Activated B cell treated with CpG ODN at 0.5 μM for 24 hours (primary cell): Measurements from ENCODE around the gene SAV1. TPM values are rescaled to one million over a fixed set of nuclear protein-coding genes. Genes with fewer than 3 reads are reported as not detected.
A peak's percentile ranks its signal among the peaks of the same experiment; 100 is the strongest.

Experiments
- ATAC-seq: fragments of 200-7000 bp; cut with Tn5 transposase; one replicate; pipeline ENCODE4 v1.10.0; 2021; ENCODE audit warnings: low read depth, mild to moderate bottlenecking, moderate library complexity
- CTCF ChIA-PET: fragments of 350-600 bp; sonication (Branson Sonifier 250); formaldehyde crosslinking; loops from one replicate; lab custom pipeline; 2021; ENCODE audit warnings: antibody characterized with exemption; lab: Charles Lee
- POLR2A ChIA-PET: fragments of 350-600 bp; sonication (Branson Sonifier 250); formaldehyde crosslinking; loops from one replicate; lab custom pipeline; 2021; ENCODE audit warnings: antibody characterized with exemption; lab: Charles Lee
- DNase-seq: peaks from one replicate; pipeline ENCODE4 v3.0.0; 2022
- H3K27ac Mint-ChIP-seq: one replicate; pipeline ENCODE4 v1.8.0; 2020; ENCODE audit warnings: mixed read lengths
- H3K27me3 Mint-ChIP-seq: one replicate; pipeline ENCODE4 v1.8.0; 2021; ENCODE audit warnings: mixed read lengths
- H3K36me3 Mint-ChIP-seq: one replicate; pipeline ENCODE4 v1.8.0; 2021; ENCODE audit warnings: low read depth, mixed read lengths
- H3K4me1 Mint-ChIP-seq: one replicate; pipeline ENCODE4 v1.8.0; 2021; ENCODE audit warnings: mixed read lengths
- H3K4me3 Mint-ChIP-seq: one replicate; pipeline ENCODE4 v1.8.0; 2020; ENCODE audit warnings: mild to moderate bottlenecking, mixed read lengths
- H3K9me3 Mint-ChIP-seq: one replicate; pipeline ENCODE4 v1.8.0; 2020; ENCODE audit warnings: mixed read lengths
- intact Hi-C: fragments of 100-400 bp; cut with micrococcal nuclease; formaldehyde crosslinking; loops from one replicate; pipeline ENCODE4 v1.15.1; 2024
- total RNA-seq: library from RNA; stranded (reverse); gene quantifications from 2 replicates; pipeline ENCODE4 v1.2.3, GENCODE V29; 2022
- TF ChIP-seq, protein P1 (sequence below): fragments of 200-600 bp; IDR thresholded peaks from one replicate; pipeline ENCODE4 v1.8.0; 2022; ENCODE audit warnings: antibody characterized with exemption, mild to moderate bottlenecking

Gene SAV1
- total RNA-seq, 1 donor from 2014 or later: 33.3 TPM

GRCh38 chr14:50679674-50680073 is 11.6 kb upstream of the SAV1 start:
- TF ChIP-seq, protein P1, sequence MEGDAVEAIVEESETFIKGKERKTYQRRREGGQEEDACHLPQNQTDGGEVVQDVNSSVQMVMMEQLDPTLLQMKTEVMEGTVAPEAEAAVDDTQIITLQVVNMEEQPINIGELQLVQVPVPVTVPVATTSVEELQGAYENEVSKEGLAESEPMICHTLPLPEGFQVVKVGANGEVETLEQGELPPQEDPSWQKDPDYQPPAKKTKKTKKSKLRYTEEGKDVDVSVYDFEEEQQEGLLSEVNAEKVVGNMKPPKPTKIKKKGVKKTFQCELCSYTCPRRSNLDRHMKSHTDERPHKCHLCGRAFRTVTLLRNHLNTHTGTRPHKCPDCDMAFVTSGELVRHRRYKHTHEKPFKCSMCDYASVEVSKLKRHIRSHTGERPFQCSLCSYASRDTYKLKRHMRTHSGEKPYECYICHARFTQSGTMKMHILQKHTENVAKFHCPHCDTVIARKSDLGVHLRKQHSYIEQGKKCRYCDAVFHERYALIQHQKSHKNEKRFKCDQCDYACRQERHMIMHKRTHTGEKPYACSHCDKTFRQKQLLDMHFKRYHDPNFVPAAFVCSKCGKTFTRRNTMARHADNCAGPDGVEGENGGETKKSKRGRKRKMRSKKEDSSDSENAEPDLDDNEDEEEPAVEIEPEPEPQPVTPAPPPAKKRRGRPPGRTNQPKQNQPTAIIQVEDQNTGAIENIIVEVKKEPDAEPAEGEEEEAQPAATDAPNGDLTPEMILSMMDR: no peak
- DNase-seq (no peak), ATAC-seq (no peak)
- intact Hi-C loops: no loop called here
- Mint-ChIP-seq H3K27ac (no peak overlapping the region), H3K4me1 (peaks cover 45% of the 10 kb centered on the region), H3K4me3 (no peak overlapping the region), H3K36me3 (no peaks in the 10 kb centered on the region), H3K27me3 (no peaks in the 10 kb centered on the region), H3K9me3 (no peaks in the 10 kb centered on the region)
- CTCF ChIA-PET: interaction anchor here (0.8 kb wide), 1 partner anchor 34 kb away, joined by 3 read pairs; no protein-coding TSS in a partner anchor
- POLR2A ChIA-PET: no interaction called here

GRCh38 chr14:50678163-50678562 is 10.1 kb upstream of the SAV1 start:
- peak overlapping the region; percentile 77 for H3K27ac Mint-ChIP-seq
- ChIA-PET POLR2A (interaction anchor here (2.6 kb wide), 1 partner anchor 10 kb away, joined by 25 read pairs; the partner anchor contains the start of gene SAV1), CTCF (no interaction called here)
- no peaks in the 10 kb centered on the region for H3K36me3 Mint-ChIP-seq
- TF ChIP-seq, protein P1: no peak
- no peaks in the 10 kb centered on the region for H3K9me3 Mint-ChIP-seq
- H3K4me1 Mint-ChIP-seq: peaks cover 45% of the 10 kb centered on the region
- intact Hi-C loops: no loop called here
- DNase-seq (no peak), ATAC-seq (no peak)
- H3K27me3 Mint-ChIP-seq: no peaks in the 10 kb centered on the region
- H3K4me3 Mint-ChIP-seq: peak overlapping the region; percentile 78

GRCh38 chr14:50677527-50678063 is 9.5 kb upstream of the SAV1 start:
- Mint-ChIP-seq H3K27me3 (no peaks in the 10 kb centered on the region), H3K4me1 (peaks cover 45% of the 10 kb centered on the region), H3K9me3 (no peaks in the 10 kb centered on the region), H3K36me3 (no peaks in the 10 kb centered on the region), H3K4me3 (peak overlapping the region; percentile 78), H3K27ac (peak overlapping the region; percentile 77)
- TF ChIP-seq, protein P1: no peak
- CTCF ChIA-PET: interaction anchor here (1.0 kb wide), 1 partner anchor 37 kb away, joined by 8 read pairs; no protein-coding TSS in a partner anchor
- POLR2A ChIA-PET: interaction anchor here (0.6 to 2.6 kb wide), 4 partner anchors 9 to 360 kb away, joined by 3 to 25 read pairs (median 3); partner anchors contain the start of gene SAV1
- intact Hi-C loops: loop anchor here (1.0 kb wide), 1 partner anchor 9 kb away; the partner anchor contains the start of gene SAV1
- DNase-seq (no peak), ATAC-seq (peak; percentile 85)

DNA sequence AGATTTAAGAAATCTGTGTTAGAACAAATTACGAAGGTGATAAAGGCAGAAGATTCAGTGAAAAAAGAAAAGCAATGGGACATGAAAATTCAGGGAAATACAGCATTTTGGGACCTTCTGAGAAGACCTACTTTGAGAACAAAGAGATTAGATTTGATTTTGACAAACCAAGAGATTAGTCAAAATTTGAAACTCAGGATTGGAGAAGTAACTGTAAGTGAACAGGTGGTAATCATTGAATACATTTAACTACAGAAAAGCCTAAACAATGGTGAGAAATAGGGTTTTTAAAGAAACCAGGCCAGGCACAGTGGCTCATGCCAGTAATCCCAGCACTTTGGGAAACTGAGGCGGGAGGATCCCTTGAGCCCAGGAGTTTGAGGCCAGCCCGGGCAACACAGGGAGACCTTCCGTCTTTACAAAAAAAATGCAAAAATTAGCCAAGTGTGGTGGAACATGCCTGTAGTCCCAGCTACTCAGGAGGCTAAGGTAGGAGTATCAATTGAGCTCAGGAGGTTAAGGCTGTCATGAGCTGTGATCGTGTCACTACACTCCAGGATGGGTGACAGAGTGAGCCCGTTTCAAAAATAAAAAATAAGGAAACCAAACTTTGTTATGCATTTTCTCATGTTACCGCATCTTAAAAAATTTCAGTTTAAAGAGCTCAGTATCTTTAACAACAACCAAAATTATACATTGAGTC is 8.9 kb upstream of the SAV1 start:
- ATAC-seq (peak; percentile 47), DNase-seq (no peak)
- H3K4me3 Mint-ChIP-seq: peak overlapping the region; percentile 78
- no peaks in the 10 kb centered on the region for H3K36me3 Mint-ChIP-seq
- H3K9me3 Mint-ChIP-seq: no peaks in the 10 kb centered on the region
- H3K27ac Mint-ChIP-seq: peak overlapping the region; percentile 77
- H3K27me3 Mint-ChIP-seq: no peaks in the 10 kb centered on the region
- intact Hi-C loops: loop anchor here (1.0 kb wide), 1 partner anchor 9 kb away; the partner anchor contains the start of gene SAV1
- POLR2A ChIA-PET: interaction anchor here (0.6 to 2.6 kb wide), 4 partner anchors 8 to 360 kb away, joined by 3 to 25 read pairs (median 3); partner anchors contain the start of gene SAV1
- CTCF ChIA-PET: interaction anchor here (1.0 kb wide), 1 partner anchor 37 kb away, joined by 8 read pairs; no protein-coding TSS in a partner anchor
- peaks cover 45% of the 10 kb centered on the region for H3K4me1 Mint-ChIP-seq
- TF ChIP-seq, protein P1: no peak

- Mint-ChIP-seq H3K27me3 (no peaks in the 10 kb centered on the region), H3K9me3 (no peaks in the 10 kb centered on the region), H3K4me1 (peaks cover 42% of the 10 kb centered on the region), H3K27ac (peak overlapping the region; percentile 3), H3K36me3 (no peaks in the 10 kb centered on the region), H3K4me3 (no peak overlapping the region)
- TF ChIP-seq, protein P1: no peak
- ChIA-PET POLR2A (no interaction called here), CTCF (interaction anchor here (1.5 kb wide), 1 partner anchor 39 kb away, joined by 5 read pairs; no protein-coding TSS in a partner anchor)
- intact Hi-C loops: no loop called here
- ATAC-seq (no peak), DNase-seq (no peak)
These were observed 7.5 kb upstream of the SAV1 start for GRCh38 chr14:50675597-50675996.
